HG02938 (cell line): ENCODE measurements around the gene FBXW10B.
"Not testable (repeated sequence)": the region's sequence is repeated elsewhere in the genome, so short reads cannot be mapped to it uniquely, and the experiment has no call there.

Experiments
- ATAC-seq: cut with Tn5 transposase; IDR thresholded peaks from one replicate; pipeline ENCODE4 v1.9.1; 2021; ENCODE audit warnings: mild to moderate bottlenecking, moderate library complexity; ENCODE audit not compliant: unreplicated experiment

Gene FBXW10B

GRCh38 chr17:15642505-15643251 is 23.2 kb upstream of the FBXW10B start:
- ATAC-seq: not testable (repeated sequence)

GRCh38 chr17:15642014-15642413 is 22.5 kb upstream of the FBXW10B start:
- ATAC-seq: not testable (repeated sequence)

DNA sequence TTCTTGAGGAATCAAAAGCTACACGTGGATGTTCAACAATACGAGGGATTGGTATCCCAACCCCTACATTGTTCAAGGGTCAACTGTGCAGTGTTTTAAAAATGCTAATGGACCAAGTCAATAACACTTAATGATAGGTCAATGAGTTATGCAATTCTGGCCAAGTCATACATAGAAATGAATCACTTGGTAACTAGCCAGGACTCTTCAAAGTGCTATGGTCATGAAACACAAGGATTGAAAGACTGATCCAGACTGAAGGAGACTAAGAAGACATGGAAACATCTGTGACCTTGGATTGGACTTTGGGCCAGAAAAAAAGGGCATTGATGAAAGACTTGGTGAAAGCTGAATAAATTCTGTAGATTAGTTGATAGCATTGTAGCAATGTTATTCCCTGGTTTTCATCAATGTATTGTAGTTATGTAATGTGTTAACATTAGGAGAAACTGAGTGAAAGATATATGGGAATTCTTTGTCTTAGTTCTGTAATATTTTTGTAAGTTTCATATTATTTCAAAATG is 11.5 kb upstream of the FBXW10B start:
- ATAC-seq: not testable (repeated sequence)

DNA sequence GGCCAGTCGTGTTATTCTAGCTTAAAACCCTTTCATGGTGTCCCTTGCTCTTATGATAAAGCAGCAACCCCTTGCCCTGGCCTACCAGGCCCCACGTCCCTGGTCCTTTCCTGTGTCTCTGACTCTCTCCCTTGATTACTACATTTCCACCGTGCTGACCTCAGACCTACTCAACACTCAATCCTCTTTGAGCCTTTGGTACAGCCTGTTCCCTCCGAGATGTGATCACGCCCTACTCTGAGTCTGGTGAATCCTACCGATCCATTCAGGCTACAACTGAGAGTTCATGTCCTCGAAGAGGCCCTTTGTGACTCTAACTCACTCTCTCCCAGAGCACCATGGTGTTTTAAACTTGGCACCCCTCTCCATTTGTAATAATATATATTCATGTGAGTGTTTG is 10.5 kb upstream of the FBXW10B start:
- not testable (repeated sequence) for ATAC-seq

DNA sequence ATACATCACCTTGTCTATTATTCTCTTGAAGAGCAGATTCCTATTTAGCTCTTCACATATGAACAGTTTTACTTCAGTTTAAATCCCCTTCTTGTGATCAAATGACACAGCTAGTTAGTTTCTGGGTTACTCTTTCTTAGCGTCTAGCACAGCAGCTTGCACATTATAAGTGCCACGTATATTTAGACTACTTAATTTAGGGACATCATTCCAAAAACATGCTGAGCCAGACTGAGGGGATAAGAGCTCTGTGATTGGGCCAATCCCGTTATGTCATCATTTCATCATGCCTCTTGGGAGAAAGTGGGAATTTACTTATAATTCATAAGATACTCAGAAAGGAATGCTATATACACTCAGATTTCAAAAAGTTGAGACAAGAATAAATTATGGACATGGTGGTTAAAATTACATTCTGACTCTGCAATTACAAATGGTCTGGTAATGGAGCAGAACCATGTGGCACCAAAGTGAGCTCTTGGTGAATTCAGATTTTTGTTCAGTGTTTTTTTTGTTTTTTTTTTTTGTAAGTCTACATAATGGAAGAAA is 4.2 kb upstream of the FBXW10B start:
- ATAC-seq: not testable (repeated sequence)

GRCh38 chr17:15623255-15623654 is 3.8 kb upstream of the FBXW10B start:
- not testable (repeated sequence) for ATAC-seq

- ATAC-seq: not testable (repeated sequence)
Observed at GRCh38 chr17:15622124-15622523, 2.6 kb upstream of the FBXW10B start.

DNA sequence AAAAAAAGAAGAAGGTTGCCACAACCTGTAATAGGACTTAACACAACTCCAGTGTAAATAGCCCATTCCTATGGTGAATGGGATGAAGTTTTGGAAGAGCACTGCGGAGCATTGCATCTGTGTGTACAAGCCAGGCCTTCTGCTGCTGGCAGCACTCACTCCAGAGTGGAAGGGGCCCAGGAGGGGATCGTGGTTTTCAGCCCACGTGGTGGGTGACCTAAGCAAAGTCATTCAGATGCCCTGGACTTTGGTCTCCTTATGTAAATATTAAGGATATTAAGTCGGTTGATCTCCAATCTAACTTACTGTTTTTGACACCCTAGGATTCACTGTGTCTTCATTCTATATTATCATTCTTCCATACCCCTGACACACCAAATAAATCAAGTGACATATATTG is 2.7 kb downstream of the FBXW10B start:
- ATAC-seq: not testable (repeated sequence)

DNA sequence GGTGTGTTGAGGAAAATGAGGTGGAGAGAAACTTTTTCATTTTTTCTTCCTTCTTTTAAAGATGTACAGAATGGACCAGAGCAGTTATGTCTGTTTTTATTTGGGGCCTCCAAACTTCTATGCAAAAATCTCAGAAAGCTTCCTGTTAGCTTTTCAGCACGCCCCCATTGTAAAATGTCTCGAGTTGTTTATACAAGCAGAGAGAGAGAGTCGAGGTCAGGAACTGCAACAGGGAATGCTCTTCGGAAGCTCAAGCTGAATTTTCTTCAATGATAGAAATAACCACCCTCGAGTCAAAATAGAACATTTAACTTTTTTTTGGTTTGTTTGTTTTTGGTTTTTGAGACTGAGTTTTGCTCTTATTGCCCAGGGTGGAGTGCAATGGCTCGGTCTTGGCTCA is 3.7 kb downstream of the FBXW10B start:
- not testable (repeated sequence) for ATAC-seq

GRCh38 chr17:15613111-15613510 is 6.4 kb downstream of the FBXW10B start:
- not testable (repeated sequence) for ATAC-seq

DNA sequence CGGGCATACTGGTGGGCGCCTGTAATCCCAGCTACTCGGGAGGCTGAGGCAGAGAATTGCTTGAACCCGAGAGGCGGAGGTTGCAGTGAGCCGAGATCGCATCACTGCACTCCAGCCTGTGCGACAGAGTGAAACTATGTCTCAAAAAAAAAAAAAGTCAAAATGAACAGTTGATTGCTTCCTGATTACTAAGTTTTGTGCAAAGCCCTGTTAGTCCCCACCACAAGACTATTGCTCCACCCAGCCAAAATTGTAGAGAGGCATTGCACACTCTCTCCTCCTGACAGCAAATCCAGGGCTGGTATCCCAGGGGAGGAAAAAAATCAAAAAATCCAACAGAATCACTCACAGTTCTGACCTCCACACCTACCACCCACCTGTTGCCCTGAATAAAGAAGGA is 26.5 kb downstream of the FBXW10B start:
- ATAC-seq: not testable (repeated sequence)

DNA sequence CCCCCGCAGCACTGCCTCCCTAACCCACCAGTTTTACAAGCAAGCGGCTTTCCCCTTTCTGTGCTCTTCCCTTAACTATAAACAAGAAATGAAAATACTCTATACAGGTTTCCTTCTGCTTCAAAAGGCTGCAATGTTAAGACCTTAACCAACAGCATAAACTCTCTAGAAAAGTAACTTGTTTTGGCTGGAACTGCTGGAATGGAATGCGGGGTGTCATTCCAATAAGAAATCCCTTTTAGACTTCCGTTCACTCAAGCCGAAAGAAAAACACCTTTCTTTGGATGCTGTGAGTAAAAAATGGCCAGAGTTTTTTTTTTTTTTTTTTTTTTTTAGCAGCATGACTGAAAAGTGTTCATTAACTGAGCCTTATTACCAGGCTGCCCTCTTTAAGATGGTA is 27.5 kb downstream of the FBXW10B start:
- ATAC-seq: not testable (repeated sequence)

DNA sequence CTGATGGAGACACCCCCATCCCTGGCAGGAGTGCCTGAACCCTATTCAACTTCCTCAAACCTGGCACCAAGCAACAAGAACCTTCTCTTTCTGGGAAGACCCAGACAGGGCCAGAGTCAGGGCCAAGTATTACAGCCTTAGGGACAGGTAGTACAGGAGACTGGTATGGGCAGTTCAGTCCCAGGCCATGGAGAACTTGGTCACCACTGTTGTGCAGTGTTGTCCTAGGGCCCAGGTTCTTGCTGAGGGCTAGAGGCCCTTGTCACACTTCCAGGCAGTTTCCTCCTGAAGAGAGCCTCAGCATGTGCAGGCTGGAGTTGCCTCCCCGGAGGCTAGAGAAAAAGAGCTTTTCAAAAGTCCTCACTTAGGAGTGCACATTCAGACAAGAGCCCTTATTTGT is 28.7 kb downstream of the FBXW10B start:
- not testable (repeated sequence) for ATAC-seq

GRCh38 chr17:15589544-15590536 is 29.7 kb downstream of the FBXW10B start:
- peak; percentile 73 for ATAC-seq

DNA sequence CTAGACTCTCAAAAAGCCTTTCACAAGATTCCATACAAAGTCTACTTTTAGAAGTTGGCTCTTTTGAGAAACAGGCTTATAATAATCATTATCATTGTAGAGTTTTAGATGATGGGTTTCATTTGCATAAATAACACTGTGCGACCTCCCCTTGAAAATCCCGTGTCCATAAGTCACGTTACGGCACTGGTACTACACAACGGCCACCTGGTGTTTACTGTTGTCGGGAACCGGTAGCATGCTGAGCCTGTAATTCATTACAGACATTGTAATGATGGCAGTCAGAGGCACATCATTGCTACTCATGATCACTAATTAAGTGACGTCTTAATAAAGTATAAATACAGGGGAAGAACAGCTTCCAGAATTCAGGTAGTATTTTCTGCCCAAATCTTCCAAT is 31.5 kb downstream of the FBXW10B start:
- not testable (repeated sequence) for ATAC-seq

DNA sequence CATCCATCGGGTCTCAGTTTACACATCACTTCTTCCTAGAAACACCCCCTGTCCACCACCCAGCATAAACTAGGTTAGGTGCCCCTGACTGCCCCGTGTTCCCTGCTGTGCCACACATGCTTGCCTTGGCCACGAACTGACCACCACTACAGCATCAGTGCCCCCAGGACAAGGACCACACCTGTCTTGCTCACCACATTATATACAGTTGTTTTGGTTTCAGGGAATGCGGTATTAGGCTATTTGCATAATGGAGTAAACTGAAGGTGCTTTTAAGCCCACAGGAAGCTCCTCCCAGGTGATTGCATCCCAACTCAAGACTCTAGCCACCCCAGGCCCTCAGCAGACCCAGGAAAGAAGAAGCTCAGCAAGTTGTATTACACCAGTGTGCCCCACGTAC is 36.2 kb downstream of the FBXW10B start:
- ATAC-seq: not testable (repeated sequence)

DNA sequence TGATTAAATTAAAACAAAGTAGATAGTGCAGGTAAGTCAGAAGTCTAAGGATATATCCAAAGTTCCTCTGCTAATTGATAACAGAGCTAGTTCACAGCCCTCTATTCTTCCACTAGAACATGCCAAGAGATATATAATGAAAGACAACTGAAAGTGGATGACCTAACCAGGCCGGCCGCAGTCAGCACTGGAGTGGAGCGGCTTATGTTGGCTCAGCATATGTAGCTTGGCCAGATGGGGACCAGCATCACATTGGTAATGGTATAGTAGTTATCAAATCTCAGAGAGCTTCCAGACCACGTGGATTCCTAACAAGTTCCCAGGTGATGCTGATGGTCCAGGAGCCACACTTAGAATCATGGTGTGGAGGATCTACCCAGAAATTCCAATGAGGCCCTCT is 38.0 kb downstream of the FBXW10B start:
- ATAC-seq: not testable (repeated sequence)

DNA sequence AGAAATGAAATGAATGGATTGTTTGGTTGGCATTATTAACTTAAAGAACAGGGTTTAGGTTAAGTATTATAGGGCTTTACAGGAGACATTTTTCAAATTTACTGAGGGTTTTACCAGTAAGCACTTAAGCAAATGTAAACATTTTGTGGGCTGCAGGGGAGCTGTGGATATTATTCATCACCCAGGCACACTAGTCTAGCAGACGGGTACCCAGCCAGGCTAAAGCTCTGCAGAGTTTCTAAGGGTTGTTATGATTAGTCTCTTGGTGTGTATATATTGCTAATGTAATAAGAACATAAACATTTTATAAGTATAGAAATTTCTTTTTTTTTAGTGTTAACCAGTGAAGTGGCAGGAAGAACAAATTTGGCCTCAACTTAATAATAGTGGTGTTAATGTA is 42.7 kb downstream of the FBXW10B start:
- not testable (repeated sequence) for ATAC-seq

DNA sequence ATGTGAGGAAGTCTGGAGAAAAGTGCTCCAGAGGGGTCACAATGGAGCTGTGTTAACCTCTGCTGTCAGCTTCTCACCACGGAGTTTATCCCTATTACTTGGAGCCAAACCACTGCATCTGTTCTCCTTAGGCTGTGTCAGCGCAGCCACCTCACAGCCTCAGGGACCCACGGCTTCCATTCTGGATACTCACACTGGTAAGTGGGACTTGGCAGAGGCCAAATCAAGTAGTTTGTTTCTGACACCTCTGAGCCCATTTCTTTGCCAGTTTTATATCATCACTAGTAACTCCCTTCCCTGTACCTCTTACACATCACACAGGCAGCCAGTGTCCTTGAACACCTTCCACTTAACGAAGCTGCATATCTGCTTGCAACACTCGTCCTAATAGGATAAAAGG is 44.8 kb downstream of the FBXW10B start:
- ATAC-seq: not testable (repeated sequence)

GRCh38 chr17:15573870-15574269 is 45.6 kb downstream of the FBXW10B start:
- not testable (repeated sequence) for ATAC-seq
